Measurements from ENCODE around the gene IGF2BP2. TPM values are rescaled to one million over a fixed set of nuclear protein-coding genes. Genes with fewer than 3 reads are reported as not detected.

The IGF2BP2 gene
- total and polyA plus RNA-seq, 2 of the 8 experiments (the other 6 are each of a cell fraction or from before 2014, with no cell fraction given) = 7.4 to 121 TPM

GRCh38 chr3:185797993-185798830 lies 26.6 kb downstream of the IGF2BP2 start:
- Histone ChIP-seq H4K20me1 (replicated peaks in 1 of 2; ENCODE audit: control insufficient read depth in 1 of 2, insufficient read depth in 2 of 2, low read length in 2 of 2) (peaks cover 6 to 23% of the 10 kb centered on the region in 2 experiments), H4K5ac (ENCODE audit: insufficient read length, low read depth, low read length) (no peak overlapping the region), H2BK15ac (ENCODE audit: low read length) (no peak overlapping the region), H3K4ac (replicated peaks; ENCODE audit: insufficient read length, low read depth, low read length) (no peak overlapping the region), H3K9me3 (ENCODE audit: insufficient read depth in 2 of 2, low read depth in 1 of 2, low read length in 1 of 2) (no peaks in the 10 kb centered on the region), H2BK5ac (ENCODE audit: low read depth, low read length) (no peak overlapping the region), H3K14ac (ENCODE audit: insufficient read length) (no peak overlapping the region), H3K18ac (ENCODE audit: extremely low read depth, low read length) (no peak overlapping the region), H3K79me2 (ENCODE audit: control insufficient read depth in 1 of 2, insufficient read depth in 2 of 2, low read length in 2 of 2) (peaks cover 31 to 95% of the 10 kb centered on the region in 2 experiments), H3K4me3 (ENCODE audit: extremely low read depth in 1 of 4, insufficient read depth in 2 of 4, low read depth in 3 of 4, low read length in 4 of 4) (no peak overlapping the region), H3K23ac (ENCODE audit: insufficient read length) (no peak overlapping the region), H3K4me2 (ENCODE audit: insufficient read depth in 1 of 2, low read depth in 2 of 2, low read length in 2 of 2) (no peak overlapping the region), H4K91ac (replicated peaks; ENCODE audit: insufficient read length, low read length) (no peak overlapping the region), H3K79me1 (ENCODE audit: low read depth, low read length) (peaks cover 7% of the 10 kb centered on the region; the same call in 1 of the 2 replicates), H2BK12ac (ENCODE audit: low read depth, low read length) (no peak overlapping the region), H3K27me3 (replicated peaks in 1 of 4; ENCODE audit: control insufficient read depth in 3 of 4, extremely low read depth in 1 of 4, insufficient read depth in 3 of 4, low read length in 3 of 4) (no peaks in the 10 kb centered on the region), H4K8ac (ENCODE audit: extremely low read depth, insufficient read depth, low read length) (no peak overlapping the region), H2AFZ (ENCODE audit: low read length) (no peak overlapping the region), H2AK5ac (ENCODE audit: low read depth, low read length) (no peak overlapping the region), H3K23me2 (ENCODE audit: low read depth, low read length) (no peaks in the 10 kb centered on the region), H3K9ac (replicated peaks in 1 of 4; ENCODE audit: extremely low read depth in 1 of 4, low read depth in 3 of 4, low read length in 3 of 4) (no peak overlapping the region), H3K27ac (ENCODE audit: low read depth, low read length) (no peak overlapping the region), H3K56ac (replicated peaks; ENCODE audit: insufficient read length, low read depth, low read length) (no peak overlapping the region), H2BK20ac (ENCODE audit: low read length) (no peak overlapping the region), H2BK120ac (replicated peaks; ENCODE audit: low read depth, low read length) (no peak overlapping the region), H3K4me1 (replicated peaks in 1 of 4; ENCODE audit: control insufficient read depth in 3 of 4, insufficient read depth in 4 of 4, low read length in 3 of 4) (peaks cover 0 to 15% (median 9%) of the 10 kb centered on the region in 4 experiments; a peak in 5 of 7 replicates), H3K36me3 (ENCODE audit: control insufficient read depth in 2 of 4, insufficient read depth in 4 of 4, low read length in 3 of 4) (no peaks in the 10 kb centered on the region)
- ChIA-PET CTCF (ENCODE audit: partially characterized antibody) (interaction anchor here (1.7 kb wide), 1 partner anchor 62 kb away, joined by 4 read pairs; no protein-coding TSS in a partner anchor), POLR2A (ENCODE audit: partially characterized antibody) (interaction anchor here (0.8 to 2.4 kb wide), 5 partner anchors 9 to 18 kb away, joined by 3 to 10 read pairs (median 3); no protein-coding TSS in a partner anchor)
- DNase-seq (ENCODE audit: low read depth in 1 of 2, low spot score in 2 of 2) = no peak
- WGBS, 2 experiments (ENCODE audit: extremely low coverage in 1 of 2, insufficient coverage in 1 of 2, insufficient read length in 1 of 2, insufficient replicate concordance in 2 of 2, low coverage in 1 of 2, low lambda C conversion rate in 2 of 2, missing lambda C conversion rate in 1 of 2) = 91% methylated on average over 8 of the region's 8 CpGs; no CpG with 5 or more reads in 1 of the 2 experiments
- TF ChIP-seq TAF7 (optimal IDR thresholded peaks at IDR 0.05; ENCODE audit: borderline replicate concordance, low read depth, low read length) (no peak), SIX5 (IDR thresholded peaks at IDR 0.05; ENCODE audit: low read depth, low read length) (no peak), EGR1 (IDR thresholded peaks at IDR 0.05; ENCODE audit: borderline replicate concordance, low read depth, low read length) (no peak), RNF2 (IDR thresholded peaks at IDR 0.05; ENCODE audit: borderline replicate concordance, low read depth, low read length, missing control alignments, poor library complexity, severe bottlenecking) (no peak), PHF8 (conservative IDR thresholded peaks at IDR 0.05; ENCODE audit: low read depth, low read length) (no peak), TAF1 (IDR thresholded peaks at IDR 0.05; ENCODE audit: low read depth, low read length) (no peak), TEAD4 (IDR thresholded peaks at IDR 0.05; ENCODE audit: low read depth, low read length) (no peak), POLR2AphosphoS5 (IDR thresholded peaks at IDR 0.05; ENCODE audit: low read depth, low read length) (no peak), CEBPB (IDR thresholded peaks at IDR 0.05; ENCODE audit: low read depth, low read length) (no peak)
- FAIRE-seq = no peak

All from H1 (cell line).